ENCODE data around the gene CST6. TPM values are rescaled to one million over a fixed set of nuclear protein-coding genes. Genes with fewer than 3 reads are reported as not detected.

Gene CST6
- total and polyA plus RNA-seq, 2 of the 13 experiments (the other 11 are each of a cell fraction or from before 2014, with no cell fraction given): not detected

- intact Hi-C loops (cut with micrococcal nuclease; ENCODE audit: unreplicated experiment): loop anchor here (1.0 kb wide), 1 partner anchor 50 kb away; the partner anchor contains the start of gene SF3B2
- WGBS (ENCODE audit: low lambda C conversion rate): 2% methylated on average over 40 of the region's 55 CpGs
- CTCF ChIA-PET (ENCODE audit: low intra/inter-chr PET ratio, low total read pairs): interaction anchor here (1.5 kb wide), 1 partner anchor 13 kb away, joined by 4 read pairs; no protein-coding TSS in a partner anchor
- Histone ChIP-seq H3K27me3 (ENCODE audit: control insufficient read depth in 1 of 2, insufficient read depth in 2 of 2, low read length in 2 of 2) (no peaks in the 10 kb centered on the region; a peak in 1 of 5 replicates), H3K4me2 (ENCODE audit: low read depth, low read length) (peak within 1 kb of the TSS; percentile 89), H3K36me3 (replicated peaks in 1 of 2; ENCODE audit: control insufficient read depth in 1 of 2, insufficient read depth in 2 of 2, low read length in 2 of 2) (peaks cover 16 to 39% of the 10 kb centered on the region in 2 experiments), H3K9ac (ENCODE audit: insufficient read depth, low read depth, low read length) (peak within 1 kb of the TSS; percentile 92), H3K4me3 (replicated peaks in 1 of 3; ENCODE audit: insufficient read depth in 1 of 3, low read depth in 2 of 3, low read length in 3 of 3) (peak within 1 kb of the TSS; percentile 81 to 92 (median 88)), H3K27ac (ENCODE audit: extremely low read length, insufficient read depth, low read length) (peak within 1 kb of the TSS; percentile 94), H3K4me1 (ENCODE audit: insufficient read depth, low read length) (peaks cover 35% of the 10 kb centered on the region), H4K20me1 (ENCODE audit: insufficient read depth, low read length) (no peaks in the 10 kb centered on the region), H3K9me3 (ENCODE audit: low read length) (no peaks in the 10 kb centered on the region), H3K79me2 (ENCODE audit: insufficient read depth, low read length) (peaks cover 33% of the 10 kb centered on the region), H2AFZ (ENCODE audit: low read length) (peak within 1 kb of the TSS; percentile 60)
- POLR2A ChIA-PET: interaction anchor here (0.8 to 1.8 kb wide), 13 partner anchors 10 to 310 kb away, joined by 3 to 18 read pairs (median 5); partner anchors contain the start of genes CATSPER1, CCDC85B, CFL1 and CST6
- DNase-seq (ENCODE audit: low spot score): peak; percentile 96
- peak; percentile 85 for ATAC-seq
- BruUV-seq (replicated peaks): no TSS peak
- FAIRE-seq: peak; percentile 89
- in situ Hi-C loops (cut with HindIII; ENCODE audit: extremely low pct_ligation_motif_present, low pct_unique_long_range_greater_than_20kb): no loop called here
- no peak for TF ChIP-seq MTF2 (CRISPR knock-in tag; IDR thresholded peaks at IDR 0.05; ENCODE audit: borderline replicate concordance)
- TF ChIP-seq TOPORS (CRISPR knock-in tag; IDR thresholded peaks at IDR 0.05): no peak
- no peak; the same call in 1 of the 2 replicates for TF ChIP-seq ZNF264 (CRISPR knock-in tag; IDR thresholded peaks at IDR 0.05)
- TF ChIP-seq PLSCR1 (CRISPR knock-in tag; IDR thresholded peaks at IDR 0.05; ENCODE audit: borderline replicate concordance): no peak
- 0 out of 2 replicates have a peak, but pooled peaks have one; percentile 22 for TF ChIP-seq ZNF850 (CRISPR knock-in tag; conservative IDR thresholded peaks at IDR 0.05)
- TF ChIP-seq ZNF343 (CRISPR knock-in tag; IDR thresholded peaks at IDR 0.05): peak; percentile 94
- TF ChIP-seq FOSL2 (CRISPR knock-in tag; IDR thresholded peaks at IDR 0.05): peak; percentile 71
- TF ChIP-seq IRF1 (CRISPR knock-in tag; IDR thresholded peaks at IDR 0.05; ENCODE audit: low read depth): no peak
- TF ChIP-seq POGK (CRISPR knock-in tag; conservative IDR thresholded peaks at IDR 0.05): peak; percentile 81
- TF ChIP-seq ZBTB8A (CRISPR knock-in tag; IDR thresholded peaks at IDR 0.05; ENCODE audit: borderline replicate concordance, low read depth): peak; percentile 89
- no peak for TF ChIP-seq ZNF224 (CRISPR knock-in tag; IDR thresholded peaks at IDR 0.05)
- TF ChIP-seq MAFK (conservative IDR thresholded peaks at IDR 0.05 in 1 of 2, IDR thresholded peaks at IDR 0.05 in 1 of 2; ENCODE audit: low read length in 2 of 2): no peak
- peak; percentile 68 for TF ChIP-seq MED8 (CRISPR knock-in tag; IDR thresholded peaks at IDR 0.05; ENCODE audit: insufficient replicate concordance)
- peak; percentile 97 for TF ChIP-seq YEATS2 (CRISPR knock-in tag; IDR thresholded peaks at IDR 0.05; ENCODE audit: borderline replicate concordance)
- peak; percentile 76 for TF ChIP-seq SP4 (CRISPR knock-in tag; IDR thresholded peaks at IDR 0.05)
- no peak for TF ChIP-seq CBX2 (IDR thresholded peaks at IDR 0.05; ENCODE audit: low read depth, low read length)
- no peak for TF ChIP-seq CBX2 (CRISPR knock-in tag; IDR thresholded peaks at IDR 0.05; ENCODE audit: low read depth)
- TF ChIP-seq ETS1 (CRISPR knock-in tag; IDR thresholded peaks at IDR 0.05): no peak
Measured at GRCh38 chr11:66001942-66002647, 9.7 kb upstream of the CST6 start, which contains the start of the genes BANF1 and EIF1AD. Gene BANF1, plus strand, starts transcription at chr11:66002503. Its CDS starts 748 bp downstream, at chr11:66003251. Gene EIF1AD, minus strand, starts transcription at chr11:66002157. Its CDS starts 1,768 bp downstream, at chr11:66000389.

Measured in HepG2 (cell line).